Left lung (tissue), 14 donors: Measurements from ENCODE around the gene SF3A2. TPM values are rescaled to one million over a fixed set of nuclear protein-coding genes. Genes with fewer than 3 reads are reported as not detected.

Experiments
- ATAC-seq: fragments of 200-7000 bp; cut with Tn5 transposase; one replicate; pipeline ENCODE4 v1.9.1; 2020; ENCODE audit warnings: moderate library complexity
- DNase-seq, 4 donors: peaks; one replicate each; pipeline ENCODE4 v3.0.0-alpha.2; 2013 to 2020
- H3K27ac ChIP-seq, 2 donors: fragments of 200-600 bp; sonication (generic) in 1 of 2; one replicate each; pipeline versions ENCODE4 v1.5.0 to v1.8.0; 2020 to 2021
- H3K27me3 ChIP-seq, 2 donors: fragments of 200-600 bp; sonication (generic) in 1 of 2; one replicate each; pipeline versions ENCODE4 v1.5.0 to v1.8.0; 2020 to 2021
- H3K36me3 ChIP-seq, 2 donors: fragments of 200-600 bp; sonication (generic) in 1 of 2; one replicate each; pipeline versions ENCODE4 v1.5.0 to v1.8.0; 2020 to 2021
- H3K4me1 ChIP-seq, 2 donors: fragments of 200-600 bp; one replicate each; pipeline ENCODE4 v1.8.0; 2021
- H3K4me3 ChIP-seq, 2 donors: fragments of 200-600 bp; sonication (generic) in 1 of 2; one replicate each; pipeline versions ENCODE4 v1.5.0 to v1.8.0; 2020 to 2021; ENCODE audit warnings: mild to moderate bottlenecking in 1 of 2
- H3K9me3 ChIP-seq, 2 donors: fragments of 200-600 bp; sonication (generic) in 1 of 2; one replicate each; pipeline versions ENCODE4 v1.5.0 to v1.8.0; 2020 to 2021
- CTCF ChIP-seq, 2 donors: fragments of 200-600 bp; sonication (generic) in 1 of 2; IDR thresholded peaks; one replicate each; pipeline versions ENCODE4 v1.5.0 to v1.8.0; 2021; ENCODE audit warnings: antibody characterized with exemption in 2 of 2
- intact Hi-C, 2 donors: fragments of 100-400 bp; cut with DNase I; formaldehyde crosslinking; loops; one replicate each; pipeline versions ENCODE4 v1.11.2 to v1.14.2; 2022
- long read RNA-seq, 12 donors: library from polyadenylated mRNA in 2 of 12; unstranded in 2 of 12; transcript quantifications; one replicate each; pipeline ENCODE4 v2.0.0 and lab custom pipeline, GENCODE V29; 2019 to 2026
- polyA plus RNA-seq, 6 donors: library from polyadenylated mRNA; unstranded; fragments of 120-200 nt; gene quantifications; one replicate each; pipeline ENCODE4 v1.2.1, GENCODE V29; 2013; ENCODE audit not compliant: insufficient read length in 6 of 6
- total RNA-seq, 2 donors: library from RNA; stranded (reverse); fragmentation: NEBNext Ultra II Directional; extraction: Animal tissue kit (Norgen Biotek cat#: 25700); gene quantifications; one replicate each; pipeline ENCODE4 v1.2.1, GENCODE V29; 2021
- donor health status: DM: no; HTN: yes; CAD: no.
- donor health status: DM: no; HTN: no; CAD: no.

The SF3A2 gene
- 10 to 100 TPM; 50.1 to 57.8 TPM for total RNA-seq
- 10 to 100 TPM; 63.3 to 81.5 (median 75.2) TPM for polyA plus RNA-seq
- long read RNA-seq, donor 1, transcript SF3A2-201 (9 exons, 1,963 nt), result major isoform, 40 of 94 reads
- long read RNA-seq, donor 1, partial matches to known transcripts, result 47 of 94 reads
- long read RNA-seq, donor 1, other reads (novel, unspliced or antisense), result 0 of 94 reads
- long read RNA-seq, donor 2, transcript SF3A2-207 (5 exons, 724 nt), result minor isoform, 6 of 64 reads
- long read RNA-seq, donor 2, transcript SF3A2-201 (9 exons, 1,963 nt), result major isoform, 37 of 64 reads
- long read RNA-seq, donor 2, partial matches to known transcripts, result 20 of 64 reads
- long read RNA-seq, donor 2, other reads (novel, unspliced or antisense), result 0 of 64 reads
- long read RNA-seq, donor 3, transcript SF3A2-201 (9 exons, 1,963 nt), result major isoform, 25 of 28 reads
- long read RNA-seq, donor 3, partial matches to known transcripts, result 0 of 28 reads
- long read RNA-seq, donor 3, other reads (novel, unspliced or antisense), result 0 of 28 reads
- long read RNA-seq, donor 4, result 0 reads
- long read RNA-seq, donor 5, transcript SF3A2-201 (9 exons, 1,963 nt), result major isoform, 32 of 47 reads
- long read RNA-seq, donor 5, transcript SF3A2-207 (5 exons, 724 nt), result minor isoform, 5 of 47 reads
- long read RNA-seq, donor 5, partial matches to known transcripts, result 8 of 47 reads
- long read RNA-seq, donor 5, other reads (novel, unspliced or antisense), result 0 of 47 reads
- long read RNA-seq, donor 6, transcript SF3A2-201 (9 exons, 1,963 nt), result major isoform, 18 of 23 reads
- long read RNA-seq, donor 6, partial matches to known transcripts, result 0 of 23 reads
- long read RNA-seq, donor 6, other reads (novel, unspliced or antisense), result 0 of 23 reads
- long read RNA-seq, donor 7, transcript SF3A2-207 (5 exons, 724 nt), result major isoform, 5 of 15 reads
- long read RNA-seq, donor 7, partial matches to known transcripts, result 6 of 15 reads
- long read RNA-seq, donor 7, other reads (novel, unspliced or antisense), result 0 of 15 reads
- long read RNA-seq, donor 8, transcript SF3A2-201 (9 exons, 1,963 nt), result major isoform, 32 of 40 reads
- long read RNA-seq, donor 8, partial matches to known transcripts, result 6 of 40 reads
- long read RNA-seq, donor 8, other reads (novel, unspliced or antisense), result 0 of 40 reads
- long read RNA-seq, donor 9, result 0 reads
- long read RNA-seq, donor 10, result 0 reads
- long read RNA-seq, donor 11, result 0 reads
- long read RNA-seq, donor 12, transcript SF3A2-201 (9 exons, 1,963 nt), result major isoform, 17 of 20 reads
- long read RNA-seq, donor 12, partial matches to known transcripts, result 0 of 20 reads
- long read RNA-seq, donor 12, other reads (novel, unspliced or antisense), result 0 of 20 reads

GRCh38 chr19:2236314-2237050, at the start of gene SF3A2, which contains the start of gene PLEKHJ1:
Gene SF3A2 (plus strand): TSS chr19:2236824. CDS start chr19:2243419, 6,595 bp downstream.
Gene PLEKHJ1 (minus strand): TSS chr19:2236329. CDS start chr19:2236248, 81 bp downstream.
- peaks cover 45 to 77% of the 10 kb centered on the region in 2 donors for H3K4me1 ChIP-seq
- no peaks in the 10 kb centered on the region for H3K27me3 ChIP-seq
- H3K36me3 ChIP-seq, result peaks cover 0 to 33% of the 10 kb centered on the region in 2 donors
- ATAC-seq, result peak; percentile 91
- DNase-seq, result peak; percentile 96 to 99 (median 99)
- no peaks in the 10 kb centered on the region for H3K9me3 ChIP-seq
- TF ChIP-seq CTCF (IDR thresholded peaks at IDR 0.05), result peak; percentile 96 to 98
- peak within 1 kb of the TSS; percentile 83 to 98 for H3K4me3 ChIP-seq
- intact Hi-C loops, result loop anchor here (5.0 to 10.0 kb wide), 2 partner anchors 36 to 82 kb away; partner anchors contain the start of gene AP3D1 (in 1 of the 2)
- H3K27ac ChIP-seq, result peak within 1 kb of the TSS; percentile 98 to 100

GRCh38 chr19:2187159-2187558, 49.5 kb upstream of the SF3A2 start:
- no peak overlapping the region for H3K4me3 ChIP-seq
- H3K36me3 ChIP-seq, result peaks cover 0 to 79% of the 10 kb centered on the region in 2 donors
- H3K4me1 ChIP-seq, result peaks cover 27 to 67% of the 10 kb centered on the region in 2 donors
- no peak for TF ChIP-seq CTCF (IDR thresholded peaks at IDR 0.05)
- no peaks in the 10 kb centered on the region for H3K9me3 ChIP-seq
- peak overlapping the region; percentile 68 to 70 for H3K27ac ChIP-seq
- intact Hi-C loops, result no loop called here
- ATAC-seq (no peak), DNase-seq (no peak)
- H3K27me3 ChIP-seq, result no peaks in the 10 kb centered on the region

GRCh38 chr19:2188708-2189385, 47.8 kb upstream of the SF3A2 start:
- no peaks in the 10 kb centered on the region for H3K27me3 ChIP-seq
- peak overlapping the region in 1 of 2 donors; percentile 68 for H3K27ac ChIP-seq
- no peaks in the 10 kb centered on the region for H3K9me3 ChIP-seq
- TF ChIP-seq CTCF (IDR thresholded peaks at IDR 0.05), result no peak
- DNase-seq (no peak), ATAC-seq (no peak)
- H3K4me1 ChIP-seq, result peaks cover 27 to 55% of the 10 kb centered on the region in 2 donors
- peaks cover 0 to 79% of the 10 kb centered on the region in 2 donors for H3K36me3 ChIP-seq
- intact Hi-C loops, result no loop called here
- H3K4me3 ChIP-seq, result no peak overlapping the region

GRCh38 chr19:2189880-2190279, 46.7 kb upstream of the SF3A2 start:
- peaks cover 0 to 81% of the 10 kb centered on the region in 2 donors for H3K36me3 ChIP-seq
- peaks cover 24 to 46% of the 10 kb centered on the region in 2 donors for H3K4me1 ChIP-seq
- DNase-seq (no peak), ATAC-seq (no peak)
- no peaks in the 10 kb centered on the region for H3K27me3 ChIP-seq
- no peak overlapping the region for H3K27ac ChIP-seq
- no peak overlapping the region for H3K4me3 ChIP-seq
- intact Hi-C loops, result no loop called here
- no peaks in the 10 kb centered on the region for H3K9me3 ChIP-seq
- TF ChIP-seq CTCF (IDR thresholded peaks at IDR 0.05), result no peak
